Measurements from ENCODE around the gene CRB1.
A peak's percentile ranks its signal among the peaks of the same experiment; 100 is the strongest.

Gene CRB1

DNA sequence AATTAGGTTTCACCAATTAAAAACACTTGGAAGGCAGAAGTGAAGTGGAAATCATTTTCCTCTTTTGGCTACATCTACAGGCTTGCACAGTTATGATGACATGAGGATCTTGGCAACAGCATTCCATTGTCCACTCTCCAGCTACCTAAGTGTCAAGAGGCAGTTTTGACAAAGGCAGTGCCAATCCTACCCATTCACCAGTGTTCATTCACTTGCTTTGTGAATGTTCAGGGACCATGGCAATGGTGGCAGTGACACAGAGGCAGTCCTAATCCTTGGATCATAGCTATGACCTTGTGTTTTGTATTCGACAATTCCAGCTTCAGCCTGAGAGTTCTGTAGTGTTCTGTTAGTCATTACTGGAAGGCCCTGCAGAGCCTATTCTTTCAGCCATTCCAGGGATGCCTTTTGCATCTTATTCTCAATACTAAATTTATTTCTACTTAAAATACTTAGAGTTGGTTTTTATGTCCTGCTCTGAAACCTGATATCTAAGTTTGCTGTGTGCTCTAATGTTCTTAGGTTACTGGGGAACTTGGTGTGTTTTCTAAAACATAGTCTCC lies 36.7 kb downstream of the CRB1 start:
- DNase-seq, result no peak

DNA sequence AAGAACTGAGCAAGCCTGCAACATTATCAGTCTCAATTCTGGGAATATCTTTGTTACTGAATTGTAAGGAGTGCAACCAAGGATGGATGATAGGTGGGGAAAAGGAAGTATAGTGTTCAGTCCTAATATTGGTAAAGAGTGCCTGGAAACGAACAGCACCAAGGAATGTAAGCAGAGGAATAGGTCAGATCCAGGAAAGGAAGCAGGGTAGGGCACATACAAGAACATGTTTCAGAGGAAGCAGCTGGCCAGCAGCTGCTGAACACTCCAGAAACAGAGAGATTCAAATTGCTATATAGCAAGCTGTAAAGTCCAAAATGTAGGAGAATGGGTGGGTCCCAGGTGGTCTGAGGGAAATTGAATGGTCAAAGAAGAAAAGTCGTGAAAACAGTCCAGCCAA lies 37.9 kb downstream of the CRB1 start:
- no peak for DNase-seq

DNA sequence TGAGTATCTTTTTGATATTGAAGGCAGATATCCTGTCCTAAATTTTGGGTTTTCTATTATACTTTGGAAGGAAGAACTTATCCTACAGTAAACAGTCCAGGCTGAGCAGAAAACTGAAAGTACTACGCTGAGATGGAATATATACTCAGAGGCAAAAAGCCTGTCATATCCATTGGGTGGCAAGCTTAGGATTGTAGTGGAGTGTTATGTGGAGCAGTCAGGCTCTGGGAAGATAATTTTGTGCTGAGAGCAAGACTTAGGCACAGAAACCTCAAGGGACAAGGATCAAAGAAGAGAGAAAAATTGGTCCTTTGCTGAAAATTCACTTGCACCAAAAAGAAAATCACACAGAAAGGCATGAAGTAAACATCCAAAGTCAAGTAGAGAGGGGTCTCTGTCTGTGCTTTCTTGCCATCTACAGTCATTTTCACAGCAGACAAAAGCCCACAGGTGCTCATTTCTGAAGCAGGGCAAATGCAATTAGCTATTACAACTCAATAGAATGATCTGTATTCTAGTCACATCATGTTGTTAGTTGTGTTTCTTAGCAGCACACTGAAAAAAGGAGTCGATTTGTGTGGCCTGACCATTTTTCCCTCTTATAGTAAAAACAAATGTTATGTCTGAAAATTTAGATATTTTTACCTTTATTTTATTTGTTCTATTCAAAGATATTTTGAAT lies 38.5 kb downstream of the CRB1 start:
- no peak for DNase-seq

DNA sequence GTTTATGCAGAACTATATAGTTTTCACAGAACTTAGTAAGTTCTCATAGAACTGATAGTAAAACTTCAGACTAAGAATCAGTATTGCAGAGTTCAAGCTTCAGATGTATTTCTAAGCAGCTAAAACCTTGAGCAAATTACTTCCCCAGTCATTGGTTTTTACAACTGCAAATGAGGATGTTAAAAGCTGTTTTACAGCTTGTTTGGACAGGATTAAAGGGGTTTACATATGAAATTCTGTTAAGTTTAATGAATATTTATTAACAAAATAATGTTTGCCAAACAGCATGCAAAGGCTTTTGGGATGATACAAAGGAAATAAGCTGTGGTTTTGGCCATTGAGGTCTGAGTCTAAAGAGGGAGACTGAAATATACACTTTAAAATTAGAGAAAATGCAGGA lies 39.1 kb downstream of the CRB1 start:
- DNase-seq, result no peak

DNA sequence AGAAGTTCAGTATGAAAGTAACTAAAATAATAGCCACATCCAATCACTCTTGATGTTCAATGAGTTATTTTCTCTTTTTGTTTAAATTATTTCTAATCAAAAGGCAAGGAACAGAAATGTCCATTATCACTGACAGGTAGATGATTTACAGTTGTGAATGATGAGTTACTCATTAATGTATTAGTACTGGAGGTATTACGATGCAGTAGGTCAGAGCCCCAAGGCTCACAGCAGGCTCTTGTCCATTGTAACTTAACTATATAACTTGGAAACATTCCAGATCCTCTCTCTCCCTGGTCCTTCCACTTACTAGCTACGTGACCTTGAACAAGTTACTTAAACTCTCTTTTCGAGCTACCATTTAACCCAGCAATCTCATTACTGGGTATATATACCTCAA lies 39.5 kb downstream of the CRB1 start:
- no peak for DNase-seq

DNA sequence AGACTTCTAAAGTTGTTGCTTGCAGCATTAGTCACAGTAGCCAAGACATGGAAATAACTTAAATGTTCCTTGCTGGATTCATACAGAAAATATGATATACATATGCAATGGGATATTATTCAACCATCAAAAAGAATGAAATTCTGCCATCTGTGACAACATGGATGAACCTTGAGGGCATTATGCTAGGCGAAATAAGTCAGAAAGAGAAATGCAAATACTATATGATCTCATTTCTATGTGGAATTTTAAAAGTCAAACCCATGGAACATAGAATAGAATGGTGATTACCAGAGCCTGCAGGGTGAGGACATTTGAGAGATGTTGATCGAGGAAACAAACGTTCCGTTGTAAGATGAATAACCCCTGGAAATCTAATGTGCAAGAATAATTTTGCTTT lies 43.0 kb downstream of the CRB1 start:
- no peak for DNase-seq

DNA sequence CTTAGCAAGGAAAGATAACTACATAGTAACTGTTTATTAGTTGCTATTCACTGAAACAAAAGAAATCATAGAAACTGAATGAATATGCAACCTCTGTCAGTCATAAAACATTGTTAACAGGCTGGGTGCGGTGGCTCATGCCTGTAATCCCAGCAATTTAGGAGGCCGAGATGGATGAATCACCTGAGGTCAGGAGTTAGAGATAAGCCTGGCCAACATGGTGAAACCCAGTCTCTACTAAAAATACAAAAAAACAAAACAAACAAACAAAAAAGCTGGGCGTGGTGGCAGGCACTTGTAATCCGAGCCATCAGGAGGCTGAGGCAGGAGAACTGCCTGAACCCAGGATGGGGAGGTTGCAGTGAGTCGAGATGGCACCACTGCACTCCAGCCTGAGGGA lies 44.1 kb downstream of the CRB1 start:
- no peak for DNase-seq

DNA sequence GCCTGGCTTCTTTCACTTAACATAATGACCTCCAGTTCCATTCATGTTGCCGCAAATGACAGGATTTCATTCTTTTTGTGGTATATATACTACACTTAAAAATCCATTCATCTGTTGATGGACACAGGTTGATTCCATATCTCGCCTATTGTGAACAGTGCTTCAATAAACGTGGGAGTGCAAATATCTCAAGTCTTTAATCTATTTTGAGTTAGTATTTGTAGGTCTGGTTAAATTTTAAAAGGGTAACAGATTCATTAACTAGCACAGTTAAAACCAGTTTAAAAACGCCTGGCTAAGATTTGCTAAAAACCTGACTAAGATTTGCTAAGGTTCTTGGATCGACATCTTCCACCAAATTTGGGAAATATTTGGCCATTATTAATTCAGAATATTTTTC lies 45.7 kb downstream of the CRB1 start:
- DNase-seq, result no peak

DNA sequence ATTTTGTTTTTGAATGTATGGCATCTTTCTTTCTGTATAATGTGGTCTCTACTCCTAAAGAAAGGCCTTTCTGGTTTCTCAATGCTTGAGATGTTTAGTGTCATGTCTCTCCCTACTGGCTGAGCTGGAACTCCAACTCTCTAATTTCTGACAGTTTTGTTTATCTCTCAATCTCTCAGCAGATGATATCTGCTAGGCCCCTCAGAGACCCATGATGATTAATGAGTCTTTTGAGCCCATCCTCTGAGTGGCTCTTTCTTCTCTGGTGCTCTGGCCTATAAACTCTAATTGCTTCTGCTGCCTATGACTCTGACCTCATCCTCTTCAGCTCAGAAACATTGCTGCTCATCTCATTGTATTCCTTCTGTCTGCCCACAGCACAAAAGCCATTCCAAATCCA lies 46.6 kb downstream of the CRB1 start:
- peak; percentile 6 for DNase-seq

DNA sequence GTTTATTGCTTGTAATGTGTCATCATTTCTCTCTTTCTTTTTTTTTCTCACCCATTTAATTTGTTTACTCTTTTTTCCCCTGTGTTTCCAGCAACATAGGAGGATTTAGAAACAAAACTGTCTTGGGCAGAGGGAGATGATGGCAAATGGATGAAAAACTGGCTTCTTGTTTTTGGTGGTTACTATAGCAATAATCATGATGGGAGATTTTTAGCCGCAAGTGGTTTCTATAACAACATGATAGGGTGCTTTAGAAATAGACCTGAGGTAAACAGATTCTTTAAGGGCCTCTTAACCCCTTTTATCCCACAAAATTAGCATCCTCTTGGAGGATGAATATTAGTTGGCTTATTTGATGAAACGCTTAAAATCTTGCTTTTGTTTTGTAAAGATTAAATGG lies 51.6 kb downstream of the CRB1 start:
- no peak for DNase-seq

DNA sequence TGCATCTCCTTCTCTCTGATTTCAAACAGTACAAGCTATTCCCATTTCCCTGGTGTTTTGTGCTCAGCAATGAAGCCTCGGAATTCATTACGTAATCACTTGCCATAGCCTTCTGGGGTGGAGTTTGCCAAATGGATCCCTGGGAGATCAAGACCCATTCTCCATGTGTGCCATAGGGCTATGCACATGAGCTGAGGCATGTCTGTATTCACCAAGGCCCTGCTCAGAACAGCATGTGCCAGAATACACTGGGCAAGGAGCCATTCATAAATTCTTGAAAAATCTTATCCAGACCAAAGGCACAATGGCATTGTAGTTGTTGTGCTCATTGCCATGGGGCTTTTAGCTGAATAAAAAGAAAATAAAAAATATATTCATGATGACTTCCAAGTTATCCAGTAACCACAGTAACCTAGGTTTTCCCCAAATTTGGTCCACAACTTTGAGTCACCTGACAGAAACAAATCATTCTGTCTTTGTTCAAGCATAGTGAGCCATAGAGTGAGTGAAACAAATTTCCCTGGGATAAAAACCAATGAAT lies 53.0 kb downstream of the CRB1 start:
- DNase-seq, result peak; percentile 53

DNA sequence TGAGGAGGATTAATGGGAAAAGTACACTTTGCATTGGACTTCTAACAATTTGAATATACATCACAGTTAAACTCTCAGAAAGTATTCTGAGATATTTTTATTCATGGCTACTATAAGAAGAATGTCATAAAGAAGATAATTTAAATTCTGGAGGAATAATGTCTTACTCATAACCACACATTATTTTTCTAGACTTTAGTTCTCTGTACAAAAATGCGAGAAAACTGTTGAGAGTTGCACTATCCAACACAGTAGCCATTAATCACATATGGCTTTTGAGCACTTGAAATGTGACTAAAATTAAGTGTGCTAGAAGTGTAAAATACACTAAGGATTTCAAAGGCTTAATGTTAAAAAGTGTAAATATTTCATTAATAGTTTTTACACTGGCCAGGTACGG lies 53.8 kb downstream of the CRB1 start:
- peak; percentile 9 for DNase-seq

DNA sequence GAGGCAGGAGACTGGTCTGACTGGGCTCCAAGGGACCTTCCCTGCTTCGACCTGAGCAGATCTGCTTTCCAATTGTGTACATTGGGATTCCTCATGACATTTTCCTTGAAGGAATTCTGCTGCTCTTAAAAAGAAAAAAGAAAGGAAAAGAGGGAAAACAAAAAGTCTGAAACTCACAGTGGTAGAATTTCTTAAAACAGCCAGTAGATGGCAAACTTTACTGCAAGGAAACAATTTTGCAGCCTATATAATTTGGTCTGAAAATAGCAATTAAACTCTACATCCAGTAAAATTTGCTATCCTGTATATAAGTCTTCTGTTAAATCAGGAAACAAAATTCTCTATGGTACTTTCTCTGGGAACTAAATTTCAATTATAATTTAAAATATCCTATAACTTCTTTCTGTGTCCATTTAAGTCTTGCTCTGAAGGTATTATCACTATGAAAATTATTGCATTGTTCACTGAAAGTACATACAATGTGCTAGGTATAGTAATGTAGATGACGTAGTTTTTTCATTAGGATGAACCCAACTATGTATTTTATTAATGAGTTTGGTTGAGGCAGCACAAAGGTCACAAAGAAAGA lies 59.8 kb downstream of the CRB1 start:
- DNase-seq, result peak; percentile 23

DNA sequence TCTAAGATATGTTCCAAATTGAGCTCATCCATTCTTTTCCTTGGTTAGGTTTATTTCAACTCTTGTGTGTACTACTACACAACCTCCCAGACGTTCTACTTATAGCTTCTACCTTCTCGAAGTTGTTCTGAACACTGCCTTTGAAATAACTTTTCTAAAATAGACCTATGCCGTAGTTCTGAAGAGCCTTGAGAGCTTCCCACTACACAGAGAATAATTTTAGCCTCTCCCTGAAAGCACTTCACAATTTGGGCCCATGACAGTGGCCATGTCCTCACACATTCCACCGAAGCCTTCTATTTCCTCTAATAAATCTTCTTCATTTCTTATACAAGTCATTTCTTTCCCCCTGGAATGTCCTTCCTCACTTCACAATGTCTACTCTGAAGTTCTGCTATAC lies 62.2 kb downstream of the CRB1 start:
- no peak for DNase-seq

DNA sequence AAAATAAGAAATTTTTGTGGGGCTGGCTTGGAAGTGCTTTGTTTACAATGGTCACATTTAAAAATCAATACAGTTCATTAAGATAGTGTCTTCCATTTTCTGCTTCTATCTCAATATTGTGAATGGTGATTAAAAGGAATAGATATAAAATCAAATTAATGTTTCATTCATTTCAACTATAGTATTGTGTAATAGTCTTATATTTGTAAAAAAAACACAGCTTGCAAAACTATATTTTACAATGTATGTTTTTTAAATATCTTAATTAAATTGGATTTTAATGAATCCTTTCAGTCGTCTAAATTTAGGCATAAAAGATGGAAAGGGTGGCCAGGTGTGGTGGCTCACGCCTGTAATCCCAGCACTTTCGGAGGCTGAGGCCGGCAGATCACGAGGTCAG lies 63.5 kb downstream of the CRB1 start:
- DNase-seq, result no peak

DNA sequence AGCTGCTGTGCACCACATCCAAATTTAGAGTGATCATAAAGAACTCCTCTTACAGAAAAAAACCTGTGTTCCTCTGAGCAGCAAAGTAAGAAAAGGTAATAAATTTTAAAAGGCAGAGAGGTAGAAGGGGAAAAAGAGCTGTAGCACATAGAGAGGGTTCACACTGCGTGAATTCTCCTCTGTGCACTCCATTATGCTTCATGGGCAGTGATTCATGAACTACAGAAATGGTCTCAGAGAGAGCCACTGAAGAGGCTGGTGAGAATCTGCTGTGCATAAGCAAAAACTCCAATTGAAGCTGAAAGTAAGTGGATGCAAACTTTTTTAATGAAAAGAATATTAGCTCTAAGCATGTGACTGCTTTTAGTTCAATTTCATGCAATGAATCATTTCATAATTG lies 65.0 kb downstream of the CRB1 start:
- DNase-seq, result no peak

DNA sequence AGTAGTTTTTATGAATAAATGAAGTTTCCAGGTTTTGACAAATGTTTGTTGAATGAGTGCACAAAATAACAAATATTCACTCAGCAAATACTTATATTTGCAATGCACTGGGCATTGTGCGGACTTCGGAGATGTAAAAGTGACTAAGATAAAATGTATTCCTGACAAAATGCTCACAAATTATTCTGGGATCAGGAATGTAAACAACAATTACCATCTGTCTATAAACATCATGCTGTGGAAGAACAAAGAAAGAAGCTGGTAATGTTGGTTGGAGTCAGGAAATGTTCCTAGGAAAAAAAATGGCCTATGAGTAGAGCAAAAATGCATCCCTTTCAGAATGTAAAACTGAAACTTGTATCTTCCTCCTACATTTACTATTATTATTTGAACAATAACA lies 68.5 kb downstream of the CRB1 start:
- DNase-seq, result no peak

DNA sequence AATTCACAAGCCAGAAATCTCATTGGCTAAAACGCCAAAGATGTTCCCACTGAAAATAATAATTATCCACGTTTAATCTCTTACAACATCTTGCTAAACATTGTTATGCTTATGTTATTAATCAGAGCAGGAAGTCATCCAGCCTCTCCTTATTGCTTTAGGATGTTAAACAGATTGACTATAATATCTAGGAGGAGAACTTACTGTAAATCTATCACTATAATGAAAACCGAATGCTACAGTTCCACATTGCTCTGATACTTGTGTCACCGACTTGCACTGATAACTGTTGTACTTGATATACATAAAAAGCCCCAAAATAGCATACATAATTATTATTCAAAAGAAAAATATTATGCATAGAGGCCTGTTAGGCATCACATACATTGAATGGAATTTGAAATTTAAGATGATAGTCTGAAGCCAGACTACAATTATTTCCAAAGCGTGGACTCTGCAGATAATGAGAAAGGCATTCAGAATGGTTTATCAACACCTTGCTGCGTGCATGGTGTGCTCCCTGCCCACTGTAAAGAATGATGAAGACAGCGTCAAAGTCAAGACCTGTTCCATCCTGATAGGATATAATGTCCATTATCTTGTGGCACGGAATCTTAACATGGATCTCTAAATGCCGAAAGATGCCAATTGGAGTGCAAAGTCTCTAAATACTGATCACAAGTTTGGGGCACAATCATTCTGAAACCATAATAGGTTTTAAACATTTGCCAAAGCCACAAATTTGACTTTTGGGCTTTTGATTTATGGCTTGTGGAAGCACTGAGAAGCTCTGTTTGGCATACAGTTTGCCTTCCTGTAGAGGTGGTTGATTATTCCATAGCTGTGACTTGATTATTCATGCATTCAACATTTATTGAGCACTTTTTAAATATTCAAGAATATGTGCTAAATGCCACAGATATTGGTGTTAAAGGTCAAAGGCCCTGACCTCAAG lies 71.3 kb downstream of the CRB1 start:
- no peak for DNase-seq

DNA sequence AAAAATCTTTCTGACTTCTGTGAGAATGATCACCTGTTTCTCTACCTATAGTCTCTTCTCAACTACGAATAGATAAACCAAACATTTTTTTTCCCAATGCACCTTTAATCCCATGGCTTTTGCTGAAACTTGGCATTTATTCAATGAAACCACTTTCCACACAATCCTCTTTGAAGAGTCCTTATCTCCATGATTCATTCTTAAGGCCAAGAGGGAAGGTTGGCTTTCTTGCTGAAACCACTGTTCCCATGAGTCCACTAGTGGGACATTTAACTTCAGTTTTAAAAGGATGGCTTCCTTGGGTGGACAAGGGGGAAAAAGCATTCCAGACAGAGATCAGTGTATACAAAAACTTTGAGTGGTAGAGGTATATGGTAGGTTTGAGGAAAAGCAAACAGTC lies 73.6 kb downstream of the CRB1 start:
- DNase-seq, result no peak

DNA sequence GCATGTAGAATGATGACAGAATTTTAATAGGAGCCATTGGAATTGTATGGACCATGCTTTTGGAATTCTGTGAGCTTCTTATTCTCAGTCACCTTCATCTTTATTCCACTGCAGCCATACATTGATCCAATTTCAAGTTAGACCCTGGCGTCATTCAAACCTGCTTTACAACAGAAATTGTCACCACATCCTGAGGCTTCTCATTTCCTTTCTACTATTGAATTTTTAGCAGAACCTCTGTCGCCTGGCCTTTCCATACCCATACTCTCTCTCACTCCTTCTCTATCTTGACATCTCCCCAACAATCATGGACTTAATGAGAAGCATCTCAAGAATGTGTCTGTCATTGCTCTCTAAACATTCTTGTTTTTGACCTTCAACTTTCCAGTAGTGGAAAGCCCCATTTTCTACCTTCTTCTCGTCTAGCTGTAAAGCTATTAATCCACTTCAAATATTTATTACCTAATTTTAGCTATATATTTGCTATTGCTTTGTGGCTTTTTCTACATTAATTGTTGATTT lies 74.1 kb downstream of the CRB1 start:
- peak; percentile 40 for DNase-seq

DNA sequence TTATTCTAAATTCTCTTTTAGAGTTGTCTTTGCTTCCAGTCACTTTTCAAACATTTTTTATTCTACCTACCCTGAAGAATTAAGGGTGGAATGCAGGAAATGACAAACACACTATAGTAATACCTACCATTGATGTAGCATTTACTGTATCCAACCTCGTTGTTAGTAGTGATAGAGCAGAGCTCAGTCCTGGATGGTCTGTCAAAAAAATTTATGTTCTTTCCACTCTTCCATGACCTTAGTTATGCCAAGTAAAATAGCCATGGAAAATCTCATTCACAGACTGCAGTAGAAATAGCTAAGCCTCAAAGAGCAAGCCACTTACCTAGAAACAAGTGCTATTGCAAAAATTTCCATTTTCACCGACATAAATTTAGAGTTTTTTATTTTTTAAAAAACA lies 74.6 kb downstream of the CRB1 start:
- no peak for DNase-seq

DNA sequence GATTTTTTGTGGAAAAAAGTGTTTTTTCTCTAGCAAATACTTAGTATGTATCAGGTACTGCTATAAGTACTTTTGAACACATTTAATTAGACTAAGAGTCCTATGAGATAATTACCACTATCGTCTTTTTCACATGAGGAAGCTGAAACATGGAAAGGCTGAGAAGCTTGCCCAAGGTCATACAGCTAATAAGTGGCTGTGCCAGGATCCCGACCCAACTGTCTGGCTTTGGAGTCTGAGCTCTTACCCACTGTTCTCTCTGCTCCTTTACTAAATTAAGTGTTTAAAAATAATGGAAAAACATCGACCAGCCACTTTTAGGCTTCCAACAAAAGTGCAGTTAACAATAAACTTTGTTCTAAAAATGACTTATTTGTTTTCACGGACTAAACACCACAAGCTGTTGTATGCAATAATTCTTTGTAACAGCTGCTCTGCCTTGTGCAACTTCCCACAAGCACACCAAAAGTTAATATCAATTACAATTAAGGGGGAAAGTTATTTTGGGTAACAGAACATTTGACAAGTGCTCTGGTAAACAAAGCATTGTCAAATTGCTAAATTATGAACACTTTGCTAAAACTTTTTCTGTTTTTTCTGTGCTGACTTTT lies 75.7 kb downstream of the CRB1 start:
- no peak for DNase-seq

Data from EL (cell line).